HEK293 (cell line): ENCODE results near the gene ZNF652.

Source experiments
- CTCF ChIP-seq: fragments of 450-650 bp; formaldehyde crosslinking; IDR thresholded peaks from 2 replicates; pipeline ENCODE4 v1.5.1; 2016; ENCODE audit warnings: missing biosample characterization, missing genetic modification characterization
- KLF1 ChIP-seq: fragments of 450-650 bp; formaldehyde crosslinking; IDR thresholded peaks from 2 replicates; pipeline ENCODE4 v1.5.1; 2016; ENCODE audit warnings: missing biosample characterization, missing genetic modification characterization
- RBAK ChIP-seq: fragments of 450-650 bp; formaldehyde crosslinking; IDR thresholded peaks from 2 replicates; pipeline ENCODE4 v1.5.1; 2016; ENCODE audit warnings: missing biosample characterization, missing genetic modification characterization
- ZNF146 ChIP-seq: fragments of 450-650 bp; formaldehyde crosslinking; IDR thresholded peaks from 2 replicates; pipeline ENCODE4 v1.5.1; 2016; ENCODE audit warnings: missing biosample characterization, missing genetic modification characterization
- ZNF585B ChIP-seq: fragments of 450-650 bp; formaldehyde crosslinking; IDR thresholded peaks from 2 replicates; pipeline ENCODE4 v1.5.1; 2016; ENCODE audit warnings: missing biosample characterization, missing genetic modification characterization

- no peak for TF ChIP-seq ZNF585B (tag by site-specific recombination)
- TF ChIP-seq RBAK (tag by site-specific recombination) = no peak
- TF ChIP-seq KLF1 (tag by site-specific recombination) = no peak
- TF ChIP-seq ZNF146 (tag by site-specific recombination) = no peak
- no peak for TF ChIP-seq CTCF (tag by site-specific recombination)
Measured at GRCh38 chr17:49312722-49313121, 49.3 kb downstream of the ZNF652 start.
